ENCODE results near the gene PPP2R5A.

The PPP2R5A gene

GRCh38 chr1:212323066-212323465 lies 37.9 kb downstream of the PPP2R5A start:
- no peak for TF ChIP-seq CTCF (IDR thresholded peaks at IDR 0.05)

- no peak for TF ChIP-seq CTCF (IDR thresholded peaks at IDR 0.05)
Measured at GRCh38 chr1:212326541-212326940, 41.3 kb downstream of the PPP2R5A start.

- TF ChIP-seq CTCF (IDR thresholded peaks at IDR 0.05), result no peak
Measured at GRCh38 chr1:212328248-212328647, 43.0 kb downstream of the PPP2R5A start.

GRCh38 chr1:212329105-212329504 lies 43.9 kb downstream of the PPP2R5A start:
- no peak for TF ChIP-seq CTCF (IDR thresholded peaks at IDR 0.05)

- TF ChIP-seq CTCF (IDR thresholded peaks at IDR 0.05), result no peak
Measured at GRCh38 chr1:212341090-212341489, 55.9 kb downstream of the PPP2R5A start.

- TF ChIP-seq CTCF (IDR thresholded peaks at IDR 0.05), result no peak
Measured at GRCh38 chr1:212344905-212345304, 59.7 kb downstream of the PPP2R5A start.

- TF ChIP-seq CTCF (IDR thresholded peaks at IDR 0.05), result no peak
Measured at GRCh38 chr1:212346601-212347000, 61.4 kb downstream of the PPP2R5A start.

- TF ChIP-seq CTCF (IDR thresholded peaks at IDR 0.05), result no peak
Measured at GRCh38 chr1:212351588-212352362, 66.6 kb downstream of the PPP2R5A start.
